HepG2 (cell line): Measurements from ENCODE around the gene NAV2. TPM values are rescaled to one million over a fixed set of nuclear protein-coding genes. Genes with fewer than 3 reads are reported as not detected.

Source experiments
- ARHGAP35 ChIP-seq: sonication (generic); formaldehyde crosslinking; IDR thresholded peaks from 2 replicates; pipeline ENCODE4 v1.9.0; 2022; ENCODE audit warnings: mild to moderate bottlenecking, inconsistent platforms, moderate library complexity, missing genetic modification reagents, borderline replicate concordance
- ATF2 ChIP-seq: sonication (generic); formaldehyde crosslinking; IDR thresholded peaks from 2 replicates; pipeline ENCODE4 v1.4.0; 2020; ENCODE audit warnings: missing genetic modification reagents
- FOXO4 ChIP-seq: sonication (generic); formaldehyde crosslinking; conservative IDR thresholded peaks from 2 replicates; pipeline ENCODE4 v1.8.1; 2023; ENCODE audit warnings: missing genetic modification reagents
- GABPB1 ChIP-seq: IDR thresholded peaks from 2 replicates; pipeline ENCODE4 v1.6.1; 2016; ENCODE audit warnings: mild to moderate bottlenecking, missing genetic modification reagents, moderate library complexity, missing compliant biosample characterization
- GTF3A ChIP-seq: sonication (generic); formaldehyde crosslinking; conservative IDR thresholded peaks from 2 replicates; pipeline ENCODE4 v1.4.0; 2020; ENCODE audit warnings: mild to moderate bottlenecking, missing genetic modification reagents
- IRX3 ChIP-seq: sonication (generic); formaldehyde crosslinking; IDR thresholded peaks from 2 replicates; pipeline ENCODE4 v1.8.1; 2023; ENCODE audit warnings: mild to moderate bottlenecking, low read depth, missing genetic modification reagents, borderline replicate concordance
- KDM6A ChIP-seq: IDR thresholded peaks from 2 replicates; pipeline ENCODE4 v1.6.1; 2016; ENCODE audit warnings: low read depth
- MEF2D ChIP-seq: sonication (generic); formaldehyde crosslinking; IDR thresholded peaks from 2 replicates; pipeline ENCODE4 v1.5.1; 2020; ENCODE audit warnings: mild to moderate bottlenecking, missing genetic modification reagents
- MZF1 ChIP-seq: sonication (generic); formaldehyde crosslinking; IDR thresholded peaks from 2 replicates; pipeline ENCODE4 v1.8.1; 2023; ENCODE audit warnings: mild to moderate bottlenecking, missing genetic modification reagents, borderline replicate concordance
- NFKBIZ ChIP-seq: IDR thresholded peaks from 2 replicates; pipeline ENCODE4 v1.6.1; 2018; ENCODE audit warnings: missing genetic modification reagents, missing compliant biosample characterization
- PRDM4 ChIP-seq: sonication (generic); formaldehyde crosslinking; IDR thresholded peaks from 2 replicates; pipeline ENCODE4 v1.9.0; 2021; ENCODE audit warnings: missing genetic modification reagents, borderline replicate concordance
- RBM22 ChIP-seq: fragments of 200-400 bp; formaldehyde crosslinking; optimal IDR thresholded peaks from 2 replicates; pipeline ENCODE3; 2017; ENCODE audit warnings: mild to moderate bottlenecking, low read length, moderate library complexity
- TEAD2 ChIP-seq: sonication (generic); formaldehyde crosslinking; IDR thresholded peaks from 2 replicates; pipeline ENCODE4 v1.9.0; 2021; ENCODE audit warnings: missing genetic modification reagents
- TFDP1 ChIP-seq: IDR thresholded peaks from 2 replicates; pipeline ENCODE4 v1.6.1; 2016; ENCODE audit warnings: missing compliant biosample characterization, missing genetic modification reagents, borderline replicate concordance
- ZBTB34 ChIP-seq: sonication (generic); formaldehyde crosslinking; IDR thresholded peaks from 2 replicates; pipeline ENCODE4 v1.8.0; 2022; ENCODE audit warnings: mild to moderate bottlenecking, missing genetic modification reagents
- ZFAT ChIP-seq: sonication (generic); formaldehyde crosslinking; conservative IDR thresholded peaks from 2 replicates; pipeline ENCODE4 v1.8.1; 2023; ENCODE audit warnings: missing genetic modification reagents, inconsistent platforms
- ZIK1 ChIP-seq: sonication (generic); formaldehyde crosslinking; IDR thresholded peaks from 2 replicates; pipeline ENCODE4 v1.5.0; 2020; ENCODE audit warnings: mild to moderate bottlenecking, low read depth, missing genetic modification reagents, borderline replicate concordance
- ZNF101 ChIP-seq: sonication (generic); formaldehyde crosslinking; IDR thresholded peaks from 2 replicates; pipeline ENCODE4 v1.4.0; 2020; ENCODE audit warnings: mild to moderate bottlenecking, low read depth, missing genetic modification reagents, borderline replicate concordance
- ZNF20 ChIP-seq: sonication (generic); formaldehyde crosslinking; IDR thresholded peaks from 2 replicates; pipeline ENCODE4 v1.4.0; 2020; ENCODE audit warnings: mild to moderate bottlenecking, moderate library complexity, missing genetic modification reagents
- ZNF263 ChIP-seq: sonication (generic); formaldehyde crosslinking; IDR thresholded peaks from 2 replicates; pipeline ENCODE4 v1.4.0; 2020; ENCODE audit warnings: missing genetic modification reagents
- polyA plus RNA-seq, 8 experiments: library from polyadenylated mRNA; depleted of rRNA in 3 of 8; stranded (reverse) in 7 of 8; unstranded in 1 of 8; fragments of >200 nt; fragmentation: Illumina TruSeq in 4 of 8; extraction: Trizol in 4 of 8; gene quantifications; 2 replicates each; pipeline versions ENCODE4 v1.2.1 to v1.2.3, GENCODE V29; 2011 to 2016; ENCODE audit warnings: low read depth in 4 of 8, missing spikeins in 1 of 8, mixed read lengths in 1 of 8; ENCODE audit not compliant: insufficient read depth in 1 of 8
- total RNA-seq, 5 experiments: library from RNA; depleted of rRNA; stranded (reverse); fragments of >200 nt; fragmentation: Illumina TruSeq; extraction: Trizol; gene quantifications; 2 replicates each; pipeline ENCODE4 v1.2.3, GENCODE V29; 2016; ENCODE audit warnings: low read depth in 1 of 5

The NAV2 gene
- total and polyA plus RNA-seq, 2 of the 13 experiments (the other 11 are each of a cell fraction or from before 2014, with no cell fraction given) = 9.3 to 34.6 TPM

- peak; percentile 73; the same call in 1 of the 2 replicates for TF ChIP-seq TFDP1 (CRISPR knock-in tag)
- TF ChIP-seq ZBTB34 (CRISPR knock-in tag) = no peak
- TF ChIP-seq GTF3A (CRISPR knock-in tag) = no peak
- no peak for TF ChIP-seq IRX3 (CRISPR knock-in tag)
- TF ChIP-seq NFKBIZ (CRISPR knock-in tag) = no peak
- TF ChIP-seq ZNF101 (CRISPR knock-in tag) = no peak
- TF ChIP-seq RBM22 = no peak
- TF ChIP-seq MZF1 (CRISPR knock-in tag) = no peak
- no peak for TF ChIP-seq TEAD2
- TF ChIP-seq ZIK1 (CRISPR knock-in tag) = no peak
- no peak for TF ChIP-seq ATF2 (CRISPR knock-in tag)
- no peak for TF ChIP-seq ZNF263 (CRISPR knock-in tag)
- no peak for TF ChIP-seq ZFAT
- TF ChIP-seq GABPB1 (CRISPR knock-in tag) = peak; percentile 70; the same call in 1 of the 2 replicates
- no peak for TF ChIP-seq PRDM4
- TF ChIP-seq FOXO4 (CRISPR knock-in tag) = no peak
- no peak for TF ChIP-seq MEF2D (CRISPR knock-in tag)
- no peak for TF ChIP-seq ARHGAP35 (CRISPR knock-in tag)
- TF ChIP-seq ZNF20 = no peak
- no peak for TF ChIP-seq KDM6A (CRISPR knock-in tag)
These were observed at the start of gene NAV2 (continued) for GRCh38 chr11:19712281-19713195.
